ENCODE results near the gene MBD6.

MBD6 gene

GRCh38 chr12:57528831-57529555 is 6.4 kb downstream of the MBD6 start:
- no peak for DNase-seq (ENCODE audit: low spot score)

- DNase-seq (ENCODE audit: low spot score): no peak
Measured at GRCh38 chr12:57529831-57530230, 7.2 kb downstream of the MBD6 start.

GRCh38 chr12:57530396-57531142 is 7.9 kb downstream of the MBD6 start:
- DNase-seq (ENCODE audit: low spot score): no peak

DNA sequence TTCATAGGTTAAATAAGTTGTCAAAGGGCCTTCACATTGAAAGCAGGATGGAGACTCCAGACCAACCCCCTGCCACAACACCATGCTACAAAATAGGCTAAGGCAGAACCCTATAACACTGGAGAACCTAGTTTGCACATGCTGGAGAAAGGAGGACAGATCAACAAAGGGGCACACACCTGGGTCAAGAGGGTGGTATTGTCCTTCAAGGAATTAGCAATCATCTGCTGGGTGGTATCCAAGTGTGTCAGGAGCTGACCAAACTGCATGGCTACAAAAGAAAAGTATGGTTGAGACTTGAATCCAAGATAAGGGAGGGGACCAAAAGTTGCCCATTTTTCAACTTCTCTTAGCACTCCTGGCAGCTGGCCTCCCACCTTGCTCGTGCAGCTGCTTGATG is 9.2 kb downstream of the MBD6 start:
- no peak for DNase-seq (ENCODE audit: low spot score)

GRCh38 chr12:57533108-57533507 is 10.5 kb downstream of the MBD6 start:
- DNase-seq (ENCODE audit: low spot score): peak; percentile 50

- no peak for DNase-seq (ENCODE audit: low spot score)
Measured at GRCh38 chr12:57534250-57534649, 11.6 kb downstream of the MBD6 start.

DNA sequence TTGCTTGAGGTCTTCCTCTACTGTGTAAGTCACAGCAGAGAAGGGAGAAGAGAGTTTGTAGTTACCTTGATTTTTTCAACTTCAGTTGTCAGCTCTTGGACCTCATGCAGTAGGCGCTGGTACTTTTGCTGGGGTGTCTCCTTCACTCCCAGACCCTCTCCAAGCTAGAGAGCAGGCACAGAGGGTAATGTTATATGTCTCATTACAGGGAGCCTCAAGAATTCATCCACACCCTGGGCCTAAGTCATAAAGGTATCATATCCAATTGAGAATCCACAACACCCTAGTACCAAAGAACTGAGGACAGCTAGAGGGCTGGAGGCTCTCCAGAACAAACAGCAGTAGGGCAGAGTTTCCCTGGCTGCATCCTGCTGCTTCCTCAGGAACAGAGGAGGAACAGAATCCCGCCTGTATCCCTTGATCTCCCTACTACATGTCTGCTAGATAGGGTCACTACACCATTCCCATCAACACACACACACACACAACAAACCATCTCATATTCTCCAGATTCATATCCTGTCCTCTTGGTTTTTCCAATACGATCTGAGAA is 12.4 kb downstream of the MBD6 start:
- DNase-seq (ENCODE audit: low spot score): no peak

DNA sequence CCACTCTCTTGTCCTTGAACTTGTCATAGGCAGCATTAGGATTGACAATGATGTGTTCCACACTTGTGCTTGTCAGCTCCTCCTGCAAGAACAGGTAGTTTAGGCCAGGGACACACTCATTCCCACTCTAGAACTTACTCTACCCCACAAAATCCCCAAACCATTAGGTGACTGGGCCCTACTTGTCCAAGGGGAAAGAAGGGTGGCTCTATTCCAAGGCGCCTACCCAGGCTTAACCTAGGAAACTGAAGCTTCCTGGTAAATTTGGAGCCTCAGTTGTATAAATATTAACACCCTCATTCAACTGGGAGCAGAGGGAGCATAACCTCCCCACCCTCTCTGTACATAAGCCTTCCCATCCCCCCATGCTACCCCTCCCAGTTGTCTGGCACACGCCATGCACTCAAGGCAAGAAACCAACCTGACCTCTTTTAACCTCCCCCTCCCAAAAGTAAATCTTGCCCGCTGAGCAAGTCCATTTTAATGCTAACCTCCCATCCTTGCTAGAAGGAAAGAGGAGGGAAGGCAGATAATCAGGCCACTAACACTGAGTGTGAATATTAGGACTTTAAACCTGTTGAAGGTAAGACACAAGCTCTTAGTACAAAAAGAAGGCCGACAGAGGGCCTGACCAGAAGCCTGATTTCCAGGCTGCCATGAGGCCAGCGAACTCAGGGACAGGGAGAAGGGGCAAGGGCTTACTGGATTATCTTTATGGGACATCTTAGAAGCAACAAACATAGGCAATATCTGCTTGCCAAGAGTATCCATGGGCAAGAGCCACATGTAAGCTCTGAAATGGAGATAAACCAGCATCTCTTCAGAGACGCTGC is 13.4 kb downstream of the MBD6 start:
- DNase-seq (ENCODE audit: low spot score): no peak

- DNase-seq (ENCODE audit: low spot score): peak; percentile 78
Measured at GRCh38 chr12:57536597-57536942, 13.9 kb downstream of the MBD6 start.

- DNase-seq (ENCODE audit: low spot score): no peak
Measured at GRCh38 chr12:57539134-57539768, 16.6 kb downstream of the MBD6 start.

- no peak for DNase-seq (ENCODE audit: low spot score)
Measured at GRCh38 chr12:57541001-57541400, 18.4 kb downstream of the MBD6 start.

DNA sequence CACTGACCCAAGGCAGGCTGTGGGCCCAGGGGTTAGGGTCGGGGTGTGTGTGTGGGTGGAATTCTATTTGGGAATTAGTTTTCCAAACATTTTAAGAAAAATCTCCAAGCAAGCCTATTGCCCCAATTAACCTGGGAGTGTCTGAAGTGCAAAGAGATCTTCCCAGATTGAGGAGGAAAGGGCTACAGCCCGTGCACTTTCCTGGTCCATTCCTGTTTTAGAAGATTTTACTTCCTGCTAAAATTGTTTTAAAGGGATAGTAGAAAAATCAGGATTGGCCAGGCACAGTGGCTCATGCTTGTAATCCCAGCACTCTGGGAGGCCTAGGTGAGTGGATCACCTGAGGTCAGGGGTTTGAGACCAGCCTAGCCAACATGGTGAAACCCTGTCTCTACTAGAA is 19.1 kb downstream of the MBD6 start:
- no peak for DNase-seq (ENCODE audit: low spot score)

GRCh38 chr12:57543581-57543980 is 21.0 kb downstream of the MBD6 start:
- no peak for DNase-seq (ENCODE audit: low spot score)

DNA sequence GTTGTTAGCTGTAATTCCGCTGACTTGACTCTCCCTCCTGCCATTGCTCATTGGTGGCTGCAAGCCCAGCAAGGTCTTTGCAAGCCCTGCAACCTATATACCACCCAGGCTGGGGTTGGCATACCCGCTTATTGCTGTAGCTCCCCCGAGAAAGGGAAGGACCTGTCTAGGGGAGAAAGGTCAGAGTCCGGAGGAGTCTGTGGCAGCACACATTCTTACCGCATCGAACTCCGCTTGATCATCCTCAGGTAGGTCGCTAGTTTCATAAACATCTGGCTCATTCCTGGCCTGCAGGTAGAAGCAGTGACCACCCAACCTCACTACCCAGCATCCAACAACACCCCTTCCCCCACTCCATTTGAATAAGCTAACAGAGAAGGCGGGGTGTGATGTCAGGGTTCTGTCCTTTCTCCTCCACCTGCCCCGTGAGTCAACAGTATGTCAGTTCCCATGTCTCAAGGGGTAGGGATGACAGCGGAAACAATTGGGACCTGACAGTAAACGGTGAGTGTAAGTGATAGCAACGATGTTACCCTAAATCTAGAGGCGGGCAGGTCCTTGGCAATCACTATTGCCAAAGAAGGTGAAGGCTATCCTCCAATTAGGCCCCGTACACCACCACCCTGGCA is 23.3 kb downstream of the MBD6 start:
- no peak for DNase-seq (ENCODE audit: low spot score)

DNA sequence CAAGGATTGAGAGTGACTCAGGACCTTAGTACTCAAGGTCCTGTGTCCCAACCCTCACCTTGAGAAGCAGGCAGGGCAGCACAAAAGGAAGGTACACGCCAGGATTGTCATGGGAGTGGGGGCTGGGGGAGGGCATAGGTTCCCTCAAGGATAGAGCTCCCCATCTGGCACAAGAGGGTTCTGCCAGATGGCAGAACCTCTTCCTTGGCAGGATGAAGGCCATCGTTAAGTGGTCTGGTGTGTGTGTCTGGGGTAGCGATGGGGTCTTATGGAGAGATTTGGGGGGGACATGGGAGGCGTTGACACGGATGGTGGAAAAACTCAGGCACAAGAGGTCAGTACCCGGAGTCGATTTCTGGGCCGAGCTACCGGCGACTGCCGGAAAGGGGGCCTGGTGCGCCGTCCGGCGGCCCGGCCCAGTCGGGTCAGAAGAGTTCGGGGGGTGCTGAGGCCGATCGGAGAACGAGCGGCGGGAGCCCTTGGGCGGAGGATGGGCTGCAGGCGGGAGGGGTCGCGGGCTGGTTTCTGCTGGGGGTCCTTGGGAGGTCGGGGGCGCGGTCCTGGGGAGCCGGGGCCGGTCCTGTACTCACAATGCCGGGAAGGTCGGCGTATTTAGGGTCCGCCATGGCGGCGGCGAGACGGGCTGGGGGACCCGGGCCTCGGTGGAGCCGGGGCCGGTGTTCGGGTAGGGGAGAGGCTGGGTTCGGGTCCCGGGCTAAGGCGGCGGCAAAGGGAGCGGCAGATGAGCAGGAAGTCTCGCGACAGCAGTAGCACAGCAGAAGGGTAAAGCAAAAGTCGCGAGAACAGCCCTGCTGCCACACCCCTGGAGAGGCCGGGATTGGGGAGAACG is 24.0 kb downstream of the MBD6 start, which contains the start of gene DCTN2:
Gene DCTN2, minus strand, starts transcription at position 755 of the 850 bp plus-strand sequence. Its CDS starts 129 bp downstream, at position 626.
- peak; percentile 96 for DNase-seq (ENCODE audit: low spot score)

- DNase-seq (ENCODE audit: low spot score): no peak
Measured at GRCh38 chr12:57547288-57548012, 24.8 kb downstream of the MBD6 start.

GRCh38 chr12:57548013-57548315 is 25.3 kb downstream of the MBD6 start:
- no peak for DNase-seq (ENCODE audit: low spot score)

- no peak for DNase-seq (ENCODE audit: low spot score)
Measured at GRCh38 chr12:57548488-57548887, 25.9 kb downstream of the MBD6 start.

- DNase-seq (ENCODE audit: low spot score): no peak
Measured at GRCh38 chr12:57549203-57549908, 26.7 kb downstream of the MBD6 start.

Measured in putamen (tissue), 1 donor.